ENCODE data around the gene VTI1A. TPM values are rescaled to one million over a fixed set of nuclear protein-coding genes. Genes with fewer than 3 reads are reported as not detected.

The VTI1A gene
- total and polyA plus RNA-seq, 2 of the 8 experiments (the other 6 are each of a cell fraction or from before 2014, with no cell fraction given) = 6.0 to 20.0 TPM

DNA sequence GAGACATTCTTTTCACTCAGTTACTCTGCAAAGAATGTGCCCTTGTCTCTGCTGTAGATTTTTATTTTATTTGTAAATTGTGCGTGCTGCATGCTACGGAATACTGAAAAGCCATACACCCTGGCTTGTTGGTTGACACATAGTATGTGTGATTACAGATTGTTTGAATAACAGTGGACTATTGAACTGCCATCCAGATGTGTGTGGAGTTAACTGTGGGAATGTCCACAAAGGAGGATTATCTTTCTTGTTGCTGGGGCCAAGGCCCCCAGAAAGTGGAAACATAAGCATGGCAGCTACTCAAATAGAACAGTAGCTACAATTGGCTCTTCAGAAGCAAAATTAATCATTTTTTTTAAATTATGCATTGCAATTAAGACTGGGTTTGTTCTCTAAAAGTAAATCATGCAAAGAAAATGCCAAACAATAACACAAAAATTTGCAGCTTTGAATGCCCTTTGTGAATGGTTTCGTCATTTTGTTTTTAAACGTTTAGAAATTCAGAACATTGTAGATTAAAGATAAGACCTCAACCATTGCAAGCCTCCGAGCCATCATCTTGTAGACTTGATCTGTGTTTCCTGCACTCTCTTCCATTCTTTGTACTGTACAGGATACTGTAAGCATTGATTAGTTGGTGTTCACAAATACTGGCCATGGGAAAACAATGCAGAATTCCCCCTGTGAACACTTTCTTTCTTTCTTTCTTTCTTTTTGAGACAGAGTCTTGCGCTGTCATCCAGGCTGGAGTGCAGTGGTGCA, 292.8 kb downstream of the VTI1A start (continued):
- no peak for TF ChIP-seq ASH2L (IDR thresholded peaks at IDR 0.05; ENCODE audit: low read length)
- TF ChIP-seq YY1 (IDR thresholded peaks at IDR 0.05; ENCODE audit: low read depth, low read length) = no peak
- TF ChIP-seq KDM5A (IDR thresholded peaks at IDR 0.05; ENCODE audit: low read length) = no peak
- no peak for TF ChIP-seq PHF8 (conservative IDR thresholded peaks at IDR 0.05; ENCODE audit: low read depth, low read length)
